B cell (primary cell): Measurements from ENCODE around the gene AMBRA1. TPM values are rescaled to one million over a fixed set of nuclear protein-coding genes. Genes with fewer than 3 reads are reported as not detected.
A peak's percentile ranks its signal among the peaks of the same experiment; 100 is the strongest.

Experiments
- ATAC-seq: fragments of 200-7000 bp; cut with Tn5 transposase; one replicate; pipeline ENCODE4 v1.10.0; 2021; ENCODE audit warnings: low read depth, mild to moderate bottlenecking, moderate number of reproducible peaks, moderate library complexity
- CTCF ChIA-PET: fragments of 350-600 bp; sonication (Branson Sonifier 250); formaldehyde crosslinking; loops from one replicate; lab custom pipeline; 2021; ENCODE audit warnings: antibody characterized with exemption, inconsistent platforms; lab: Charles Lee
- POLR2A ChIA-PET: fragments of 350-600 bp; sonication (Branson Sonifier 250); formaldehyde crosslinking; loops from one replicate; lab custom pipeline; 2021; ENCODE audit warnings: antibody characterized with exemption; lab: Charles Lee
- DNase-seq: peaks from one replicate; pipeline ENCODE4 v3.0.0; 2013
- H2AFZ ChIP-seq: 2 replicates; pipeline ENCODE4 v1.6.1; 2012; ENCODE audit warnings: mild to moderate bottlenecking, low read depth, low read length; ENCODE audit not compliant: insufficient read depth, poor library complexity, severe bottlenecking
- H3K27ac ChIP-seq, 2 donors: 1 replicate in 1 of 2; 2 replicates in 1 of 2; pipeline ENCODE4 v1.5.1; 2012 to 2013; ENCODE audit warnings: low read length in 2 of 2, mild to moderate bottlenecking in 2 of 2, moderate library complexity in 1 of 2
- H3K27me3 ChIP-seq, 4 experiments: fragments of 200-600 bp in 1 of 4; sonication (generic) in 1 of 4; replicated peaks in 1 of 4; 1 replicate in 2 of 4; 2 replicates in 2 of 4; pipeline versions ENCODE4 v1.6.1 to v1.7.0; 2013 to 2016; ENCODE audit warnings: low read length in 3 of 4, mild to moderate bottlenecking in 2 of 4, mixed read lengths in 1 of 4, moderate library complexity in 1 of 4; ENCODE audit not compliant: insufficient read depth in 4 of 4, control insufficient read depth in 3 of 4; ENCODE audit errors: control extremely low read depth in 1 of 4
- H3K36me3 ChIP-seq, 2 experiments: replicated peaks in 1 of 2; 1 replicate in 1 of 2; 2 replicates in 1 of 2; pipeline versions ENCODE4 v1.6.1 to v1.7.1; 2013; ENCODE audit warnings: low read length in 1 of 2; ENCODE audit not compliant: insufficient read depth in 2 of 2, control insufficient read depth in 1 of 2; ENCODE audit errors: control extremely low read depth in 1 of 2, extremely low read depth in 1 of 2
- H3K4me1 ChIP-seq, 2 donors: fragments of 200-600 bp in 1 of 2; sonication (generic) in 1 of 2; 1 replicate in 1 of 2; 2 replicates in 1 of 2; pipeline versions ENCODE4 v1.5.1 to v1.6.1; 2013 to 2017; ENCODE audit warnings: low read length in 2 of 2; ENCODE audit not compliant: control insufficient read depth in 2 of 2, insufficient read depth in 2 of 2
- H3K4me2 ChIP-seq: replicated peaks from 2 replicates; pipeline ENCODE3; 2012; ENCODE audit warnings: mild to moderate bottlenecking, low read depth, low read length; ENCODE audit not compliant: poor library complexity, severe bottlenecking
- H3K4me3 ChIP-seq, 5 experiments: fragments of 200-600 bp in 1 of 5; sonication (generic) in 1 of 5; 1 replicate in 3 of 5; 2 replicates in 2 of 5; pipeline versions ENCODE4 v1.5.1 to v1.7.0; 2011 to 2016; ENCODE audit warnings: low read length in 4 of 5, mild to moderate bottlenecking in 4 of 5, low read depth in 2 of 5, control low read depth in 1 of 5, moderate library complexity in 1 of 5; ENCODE audit not compliant: insufficient read depth in 1 of 5; ENCODE audit errors: control extremely low read depth in 1 of 5, extremely low read depth in 1 of 5
- H3K79me2 ChIP-seq: fragments of 200-600 bp; sonication (generic); one replicate; pipeline ENCODE4 v1.6.0; 2016; ENCODE audit warnings: low read length; ENCODE audit not compliant: control insufficient read depth, insufficient read depth
- H3K9ac ChIP-seq: fragments of 200-600 bp; sonication (generic); 2 replicates; pipeline ENCODE4 v1.6.1; 2017; ENCODE audit warnings: mild to moderate bottlenecking, low read length, moderate library complexity
- H3K9me3 ChIP-seq, 3 donors: one replicate each; pipeline versions ENCODE4 v1.6.1 to v1.7.1; 2013; ENCODE audit warnings: low read length in 2 of 3; ENCODE audit not compliant: control insufficient read depth in 2 of 3, insufficient read depth in 1 of 3; ENCODE audit errors: control extremely low read depth in 1 of 3
- H4K20me1 ChIP-seq: 2 replicates; pipeline ENCODE4 v1.6.0; 2012; ENCODE audit warnings: mild to moderate bottlenecking, low read length; ENCODE audit not compliant: insufficient read depth, control insufficient read depth, poor library complexity, severe bottlenecking
- H3K27ac Mint-ChIP-seq: one replicate; pipeline ENCODE4 v1.8.0; 2021; ENCODE audit warnings: mixed read lengths
- H3K27me3 Mint-ChIP-seq: one replicate; pipeline ENCODE4 v1.8.0; 2021; ENCODE audit warnings: mixed read lengths
- H3K4me1 Mint-ChIP-seq: one replicate; pipeline ENCODE4 v1.8.0; 2021; ENCODE audit warnings: mixed read lengths
- H3K4me3 Mint-ChIP-seq: one replicate; pipeline ENCODE4 v1.8.0; 2021; ENCODE audit warnings: mixed read lengths
- H3K9me3 Mint-ChIP-seq: one replicate; pipeline ENCODE4 v1.8.0; 2022; ENCODE audit warnings: mixed read lengths; ENCODE audit not compliant: insufficient read depth
- CTCF ChIP-seq: fragments of 200-600 bp; IDR thresholded peaks from one replicate; pipeline ENCODE4 v1.8.0; 2022; ENCODE audit warnings: antibody characterized with exemption, mild to moderate bottlenecking
- EZH2 ChIP-seq: IDR thresholded peaks from 2 replicates; pipeline ENCODE4 v1.6.1; 2012; ENCODE audit warnings: borderline replicate concordance, low read depth, mild to moderate bottlenecking, moderate library complexity, low read length; ENCODE audit not compliant: insufficient read depth, poor library complexity, severe bottlenecking
- WGBS: methylation state at CpG from one replicate; pipeline ENCODE4 v1.1.5; 2013; ENCODE audit warnings: missing lambda C conversion rate; ENCODE audit not compliant: insufficient coverage; 5-methylcytosine and 5-hydroxymethylcytosine counted together
- intact Hi-C: fragments of 100-400 bp; cut with micrococcal nuclease; formaldehyde crosslinking; loops from one replicate; pipeline ENCODE4 v1.10.0; 2022
- polyA plus RNA-seq: library from polyadenylated mRNA; depleted of rRNA; stranded (reverse); fragments of >200 nt; gene quantifications from 2 replicates; pipeline ENCODE4 v1.2.3, GENCODE V29; 2012
- total RNA-seq, 2 donors: library from RNA; stranded (reverse); fragments of 120-200 nt in 1 of 2; gene quantifications; 1 replicate in 1 of 2; 2 replicates in 1 of 2; pipeline versions ENCODE4 v1.2.3 to v1.2.4, GENCODE V29; 2013 to 2022

The AMBRA1 gene
- total and polyA plus RNA-seq, 2 donors (not counting 1 experiment from before 2014, with no cell fraction given) = 13.8 to 36.1 TPM

- intact Hi-C loops = no loop called here
- WGBS = 2% methylated on average over 22 of the region's 26 CpGs
- Mint-ChIP-seq H3K4me1 (peaks cover 23% of the 10 kb centered on the region), H3K9me3 (no peaks in the 10 kb centered on the region), H3K27ac (peak overlapping the region; percentile 46), H3K4me3 (peak overlapping the region; percentile 84), H3K27me3 (no peaks in the 10 kb centered on the region)
- TF ChIP-seq CTCF (no peak), EZH2 (no peak)
- POLR2A ChIA-PET = no interaction called here
- Histone ChIP-seq H3K4me2 (peak overlapping the region; percentile 90), H2AFZ (peak overlapping the region; percentile 75), H4K20me1 (peaks cover 70% of the 10 kb centered on the region), H3K27me3 (no peaks in the 10 kb centered on the region), H3K9ac (peak overlapping the region; percentile 62), H3K9me3 (no peaks in the 10 kb centered on the region), H3K4me3 (peak overlapping the region in 4 of 5 experiments; percentile 9 to 58 (median 42)), H3K36me3 (no peaks in the 10 kb centered on the region), H3K4me1 (peaks cover 19 to 26% of the 10 kb centered on the region in 2 donors), H3K79me2 (peaks cover 58% of the 10 kb centered on the region), H3K27ac (peak overlapping the region in 1 of 2 donors; percentile 61)
- CTCF ChIA-PET = interaction anchor here (0.7 to 1.5 kb wide), 3 partner anchors 7 to 27 kb away, joined by 3 to 8 read pairs (median 4); partner anchors contain the start of gene DGKZ
- DNase-seq (peak; percentile 67), ATAC-seq (peak; percentile 94)
Measured at GRCh38 chr11:46361283-46362155, 232.3 kb downstream of the AMBRA1 start.

GRCh38 chr11:46360878-46361277 is 232.9 kb downstream of the AMBRA1 start:
- H4K20me1 ChIP-seq = peaks cover 69% of the 10 kb centered on the region
- H3K36me3 ChIP-seq = no peaks in the 10 kb centered on the region
- ATAC-seq (no peak), DNase-seq (no peak)
- H3K27ac ChIP-seq = peak overlapping the region in 1 of 2 donors; percentile 61
- POLR2A ChIA-PET = no interaction called here
- no peaks in the 10 kb centered on the region for H3K9me3 Mint-ChIP-seq
- H3K9me3 ChIP-seq = no peaks in the 10 kb centered on the region
- H3K4me1 ChIP-seq = peaks cover 19 to 26% of the 10 kb centered on the region in 2 donors
- peak overlapping the region; percentile 75 for H2AFZ ChIP-seq
- H3K27ac Mint-ChIP-seq = peak overlapping the region; percentile 46
- intact Hi-C loops = no loop called here
- peaks cover 23% of the 10 kb centered on the region for H3K4me1 Mint-ChIP-seq
- no peaks in the 10 kb centered on the region for H3K27me3 ChIP-seq
- no peak for TF ChIP-seq CTCF
- no peak for TF ChIP-seq EZH2
- H3K4me3 Mint-ChIP-seq = peak overlapping the region; percentile 84
- peak overlapping the region; percentile 62 for H3K9ac ChIP-seq
- no peaks in the 10 kb centered on the region for H3K27me3 Mint-ChIP-seq
- H3K4me2 ChIP-seq = peak overlapping the region; percentile 90
- 49% methylated on average over 4 of the region's 7 CpGs for WGBS
- CTCF ChIA-PET = interaction anchor here (0.7 to 1.5 kb wide), 4 partner anchors 8 to 28 kb away, joined by 3 to 8 read pairs (median 6); partner anchors contain the start of gene DGKZ
- H3K4me3 ChIP-seq = peak overlapping the region in 4 of 5 experiments; percentile 9 to 58 (median 42)
- peaks cover 64% of the 10 kb centered on the region for H3K79me2 ChIP-seq
